Skeletal muscle satellite cell (primary cell): ENCODE data around the gene CEMIP2.

Experiments used
- H3K27me3 ChIP-seq: 2 replicates; pipeline ENCODE4 v1.7.0; 2013; ENCODE audit warnings: low read length; ENCODE audit not compliant: control insufficient read depth, insufficient read depth
- H3K36me3 ChIP-seq: 2 replicates; pipeline ENCODE4 v1.7.0; 2013; ENCODE audit warnings: mild to moderate bottlenecking, control low read depth, low read length; ENCODE audit not compliant: insufficient read depth
- H3K4me1 ChIP-seq: 2 replicates; pipeline ENCODE4 v1.7.0; 2013; ENCODE audit warnings: low read length; ENCODE audit not compliant: control insufficient read depth, insufficient read depth
- H3K4me2 ChIP-seq: 2 replicates; pipeline ENCODE4 v1.7.0; 2013; ENCODE audit warnings: mild to moderate bottlenecking, low read length
- H3K4me3 ChIP-seq: 2 replicates; pipeline ENCODE4 v1.7.0; 2013; ENCODE audit warnings: low read length
- H3K9ac ChIP-seq: 2 replicates; pipeline ENCODE4 v1.7.0; 2013; ENCODE audit warnings: mild to moderate bottlenecking, low read depth, low read length, moderate library complexity
- H3K9me3 ChIP-seq: replicated peaks from 2 replicates; pipeline ENCODE4 v1.7.0; 2013; ENCODE audit warnings: mild to moderate bottlenecking, control low read depth, low read length

CEMIP2 gene

DNA sequence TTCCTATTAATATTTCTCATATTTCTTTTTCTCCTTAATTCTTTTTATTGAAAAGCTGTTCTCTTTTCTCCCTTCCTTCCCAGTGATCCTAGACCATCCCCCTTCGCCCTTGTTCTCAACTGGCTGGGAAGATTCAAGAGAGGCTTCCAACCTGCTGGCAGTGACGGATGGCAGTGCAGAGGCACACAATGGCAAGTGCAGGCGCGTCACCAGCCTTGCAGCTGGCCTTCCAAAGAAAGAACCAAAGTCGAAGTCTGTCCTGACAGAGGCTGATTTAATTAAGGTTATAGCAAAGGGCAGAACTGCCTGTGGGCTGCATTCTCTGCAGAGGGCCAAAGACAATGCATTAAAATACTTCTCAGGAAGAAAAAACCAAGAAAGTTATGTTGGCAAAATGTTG lies 7.4 kb downstream of the CEMIP2 start:
- no peaks in the 10 kb centered on the region for H3K9me3 ChIP-seq
- H3K9ac ChIP-seq = no peak overlapping the region
- peaks cover 44% of the 10 kb centered on the region for H3K4me1 ChIP-seq
- no peak overlapping the region for H3K4me2 ChIP-seq
- H3K27me3 ChIP-seq = no peaks in the 10 kb centered on the region
- H3K36me3 ChIP-seq = no peaks in the 10 kb centered on the region
- no peak overlapping the region for H3K4me3 ChIP-seq

DNA sequence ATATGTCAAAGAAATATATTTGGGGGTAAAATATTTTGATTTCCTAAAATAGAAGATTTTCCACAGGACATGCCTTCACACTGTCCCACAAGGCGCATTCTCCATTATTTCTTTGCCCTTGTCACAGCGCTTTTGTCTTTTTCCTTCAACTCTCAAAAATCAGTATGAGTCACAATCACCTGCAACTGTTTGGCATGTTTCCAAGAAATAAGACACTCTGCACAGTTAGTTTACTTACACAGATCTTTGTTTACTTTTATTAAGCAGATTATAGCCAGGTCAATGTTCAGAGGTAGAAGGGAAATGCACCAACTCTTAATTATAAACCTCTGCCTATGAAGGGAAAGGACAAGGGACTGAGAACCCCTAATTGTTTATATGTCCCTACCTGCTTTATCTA lies 9.5 kb downstream of the CEMIP2 start:
- Histone ChIP-seq H3K4me2 (no peak overlapping the region), H3K4me3 (no peak overlapping the region), H3K9ac (no peak overlapping the region), H3K9me3 (no peaks in the 10 kb centered on the region), H3K4me1 (peaks cover 23% of the 10 kb centered on the region), H3K27me3 (no peaks in the 10 kb centered on the region), H3K36me3 (no peaks in the 10 kb centered on the region)

DNA sequence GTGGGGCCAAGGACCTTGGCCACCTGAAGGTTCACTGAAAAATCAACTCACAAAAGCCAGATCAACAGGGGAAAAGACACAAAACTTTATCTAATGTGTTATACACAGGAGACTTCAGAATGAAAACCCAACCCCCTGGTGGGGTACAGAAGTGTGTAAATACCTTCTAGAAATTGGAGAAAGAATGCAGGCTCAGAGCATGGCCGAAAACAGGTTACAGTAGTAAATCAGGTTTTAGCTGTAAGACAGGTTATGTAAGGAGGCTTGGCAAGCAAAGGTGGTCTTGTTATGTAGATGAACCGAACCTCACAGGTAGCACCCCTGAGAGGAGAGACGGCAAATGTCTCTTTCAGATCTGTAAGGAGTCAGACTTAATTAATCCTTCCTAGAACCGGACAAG lies 10.0 kb downstream of the CEMIP2 start:
- H3K4me1 ChIP-seq = peaks cover 18% of the 10 kb centered on the region

DNA sequence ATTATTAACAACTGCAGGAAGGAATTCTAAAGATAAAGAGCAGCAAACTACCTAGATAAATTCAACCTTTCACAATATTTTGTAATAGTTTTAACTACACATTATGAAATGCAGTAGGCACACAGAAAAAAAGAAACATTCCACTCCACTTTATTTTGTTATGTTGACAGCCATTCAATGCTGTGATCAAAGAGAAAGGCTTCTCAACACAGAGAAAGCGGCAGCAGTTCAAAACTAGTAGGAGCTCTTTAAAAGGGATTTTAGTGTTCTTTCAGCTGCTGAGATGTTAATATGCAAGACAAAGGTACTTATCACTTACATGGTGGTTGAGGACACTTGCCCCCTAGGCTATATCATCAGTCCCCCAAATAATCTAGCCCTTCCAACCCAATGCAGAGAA lies 11.6 kb downstream of the CEMIP2 start:
- Histone ChIP-seq H3K4me3 (no peak overlapping the region), H3K36me3 (no peaks in the 10 kb centered on the region), H3K4me1 (peaks cover 3% of the 10 kb centered on the region), H3K4me2 (no peak overlapping the region), H3K27me3 (no peaks in the 10 kb centered on the region), H3K9ac (no peak overlapping the region), H3K9me3 (no peaks in the 10 kb centered on the region)

More for the DNA sequence above, 10.0 kb downstream of the CEMIP2 start:
- no peak overlapping the region for H3K4me2 ChIP-seq
- H3K27me3 ChIP-seq = no peaks in the 10 kb centered on the region
- H3K9ac ChIP-seq = no peak overlapping the region
- H3K36me3 ChIP-seq = no peaks in the 10 kb centered on the region
- H3K9me3 ChIP-seq = no peaks in the 10 kb centered on the region
- H3K4me3 ChIP-seq = no peak overlapping the region

DNA sequence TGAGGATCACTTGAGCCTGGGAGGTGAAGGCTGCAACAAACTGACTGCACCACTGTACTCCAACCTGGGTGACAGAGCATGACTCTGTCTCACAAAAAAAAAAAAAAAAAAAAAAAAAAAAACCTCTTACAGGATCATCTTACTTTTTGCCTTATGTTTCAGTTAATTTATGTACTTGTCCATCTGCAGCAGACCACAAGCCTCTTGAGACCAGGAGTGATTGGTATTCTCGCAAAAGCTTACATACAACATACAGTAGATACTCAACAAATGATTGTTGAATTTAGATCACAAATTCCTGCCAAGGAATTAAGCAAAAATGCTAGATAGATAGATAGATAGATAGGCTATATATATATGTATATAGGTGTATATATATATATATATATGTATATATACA lies 12.4 kb downstream of the CEMIP2 start:
- H3K4me1 ChIP-seq = no peaks in the 10 kb centered on the region
- H3K27me3 ChIP-seq = no peaks in the 10 kb centered on the region
- no peak overlapping the region for H3K9ac ChIP-seq
- no peak overlapping the region for H3K4me3 ChIP-seq
- no peak overlapping the region for H3K4me2 ChIP-seq
- H3K9me3 ChIP-seq = no peaks in the 10 kb centered on the region
- no peaks in the 10 kb centered on the region for H3K36me3 ChIP-seq

DNA sequence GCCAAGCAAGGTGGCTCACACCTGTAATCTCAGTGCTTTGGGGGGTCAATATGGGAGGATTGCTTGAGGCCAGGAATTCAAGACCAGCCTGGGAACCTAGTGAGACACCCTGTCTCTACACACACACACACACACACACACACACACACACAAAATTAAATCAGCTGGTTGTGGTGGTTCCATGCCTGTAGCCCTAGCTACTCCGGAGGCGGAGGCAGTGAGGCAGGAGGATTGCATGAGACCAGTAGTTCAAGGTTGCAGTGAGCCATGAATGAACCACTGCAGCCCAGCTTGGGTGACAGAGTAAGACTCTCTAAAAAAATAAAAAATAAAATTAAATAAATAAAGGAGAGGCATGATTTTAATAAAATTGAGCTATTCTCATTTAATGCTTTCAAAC lies 13.1 kb downstream of the CEMIP2 start:
- Histone ChIP-seq H3K27me3 (no peaks in the 10 kb centered on the region), H3K4me1 (no peaks in the 10 kb centered on the region), H3K4me3 (no peak overlapping the region), H3K9ac (no peak overlapping the region), H3K36me3 (no peaks in the 10 kb centered on the region), H3K4me2 (no peak overlapping the region), H3K9me3 (no peaks in the 10 kb centered on the region)

DNA sequence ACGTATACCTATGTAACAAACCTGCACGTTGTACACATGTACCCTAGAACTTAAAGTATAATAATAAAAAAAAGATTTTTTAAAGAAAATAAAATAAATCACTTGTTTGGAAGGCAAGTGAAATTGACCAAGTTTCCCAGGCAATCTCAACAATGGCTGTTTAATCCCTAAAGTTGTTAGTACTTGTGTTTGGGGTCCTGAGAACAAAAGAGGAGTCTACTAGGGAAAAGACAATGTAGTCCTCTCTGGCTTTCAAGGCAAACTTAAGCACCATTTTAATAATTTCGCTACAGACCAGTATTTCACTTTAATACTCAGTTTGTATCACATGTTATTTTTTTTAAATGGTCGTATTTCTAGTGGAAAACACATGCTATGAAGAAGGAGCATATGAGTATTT lies 14.2 kb downstream of the CEMIP2 start:
- Histone ChIP-seq H3K4me2 (no peak overlapping the region), H3K9ac (no peak overlapping the region), H3K36me3 (peaks cover 4% of the 10 kb centered on the region), H3K9me3 (no peaks in the 10 kb centered on the region), H3K4me3 (no peak overlapping the region), H3K4me1 (peaks cover under 1% of the 10 kb centered on the region), H3K27me3 (no peaks in the 10 kb centered on the region)

DNA sequence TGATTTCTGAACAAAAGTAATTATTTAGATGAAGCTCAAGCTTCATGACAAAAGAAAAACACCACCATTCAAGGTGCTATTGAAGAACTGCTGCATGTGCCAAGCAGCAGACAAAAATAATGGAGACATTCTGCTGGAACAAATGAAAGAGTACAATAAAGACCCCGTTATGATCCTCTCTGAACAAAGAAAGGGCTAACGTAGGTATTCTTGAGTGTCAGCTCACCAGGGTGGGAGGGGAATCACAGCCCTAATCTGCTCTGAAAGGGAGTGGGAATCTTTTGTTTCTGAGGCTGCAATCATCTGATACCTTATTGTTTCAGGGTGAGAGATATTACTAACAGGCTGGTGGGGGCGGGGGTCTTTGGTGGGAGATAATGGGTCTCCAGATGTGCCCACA lies 15.4 kb downstream of the CEMIP2 start:
- no peak overlapping the region for H3K4me2 ChIP-seq
- peaks cover 13% of the 10 kb centered on the region for H3K4me1 ChIP-seq
- H3K36me3 ChIP-seq = peaks cover 4% of the 10 kb centered on the region
- H3K9me3 ChIP-seq = no peaks in the 10 kb centered on the region
- H3K27me3 ChIP-seq = no peaks in the 10 kb centered on the region
- H3K4me3 ChIP-seq = no peak overlapping the region
- H3K9ac ChIP-seq = no peak overlapping the region

DNA sequence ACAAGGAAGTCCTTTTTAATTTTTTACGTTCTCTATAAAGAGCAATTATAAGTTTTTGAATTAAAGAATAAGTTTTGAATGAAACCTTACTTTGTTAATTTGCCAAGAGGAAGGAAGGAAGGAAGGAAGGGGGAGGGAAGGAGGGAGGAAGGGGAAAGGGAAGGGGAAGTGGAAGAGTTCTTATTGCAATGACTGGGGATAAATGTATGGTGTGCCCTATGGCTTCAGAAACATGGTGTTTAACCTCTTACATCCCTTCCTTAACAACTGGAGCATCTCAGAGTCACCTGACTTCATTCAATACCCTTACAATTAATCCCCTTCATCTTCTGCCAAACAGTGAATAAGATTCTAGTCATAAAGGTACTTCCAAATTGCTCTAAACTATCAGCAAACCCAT lies 16.0 kb downstream of the CEMIP2 start:
- H3K4me3 ChIP-seq = no peak overlapping the region
- no peak overlapping the region for H3K4me2 ChIP-seq
- no peaks in the 10 kb centered on the region for H3K27me3 ChIP-seq
- peaks cover 15% of the 10 kb centered on the region for H3K4me1 ChIP-seq
- no peaks in the 10 kb centered on the region for H3K9me3 ChIP-seq
- H3K36me3 ChIP-seq = peaks cover 4% of the 10 kb centered on the region
- H3K9ac ChIP-seq = no peak overlapping the region

DNA sequence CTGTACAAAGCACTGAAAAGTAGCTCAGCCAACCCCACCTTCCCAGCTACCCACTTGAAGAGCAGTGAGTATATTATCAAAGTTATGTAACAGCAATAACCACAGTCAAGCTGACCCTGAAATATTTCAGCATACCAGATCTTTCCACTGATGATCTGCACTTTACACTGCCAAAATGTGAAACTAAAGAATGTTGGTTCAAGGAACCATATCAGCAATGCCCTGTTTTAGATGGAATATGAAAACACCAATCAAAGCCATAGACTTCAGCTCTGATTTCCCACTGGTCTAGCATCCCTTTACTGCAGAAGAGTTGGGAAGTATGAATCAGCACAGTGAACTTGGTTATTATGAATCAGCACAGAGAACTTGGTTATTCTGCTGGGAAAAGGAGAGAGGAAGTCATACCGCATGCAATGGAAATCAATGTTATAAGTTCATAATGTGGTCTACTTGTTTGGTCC lies 20.0 kb downstream of the CEMIP2 start:
- no peaks in the 10 kb centered on the region for H3K27me3 ChIP-seq
- peak overlapping the region; percentile 18 for H3K4me2 ChIP-seq
- H3K4me3 ChIP-seq = no peak overlapping the region
- H3K9me3 ChIP-seq = no peaks in the 10 kb centered on the region
- peaks cover 29% of the 10 kb centered on the region for H3K4me1 ChIP-seq
- H3K9ac ChIP-seq = no peak overlapping the region
- H3K36me3 ChIP-seq = peaks cover 13% of the 10 kb centered on the region

DNA sequence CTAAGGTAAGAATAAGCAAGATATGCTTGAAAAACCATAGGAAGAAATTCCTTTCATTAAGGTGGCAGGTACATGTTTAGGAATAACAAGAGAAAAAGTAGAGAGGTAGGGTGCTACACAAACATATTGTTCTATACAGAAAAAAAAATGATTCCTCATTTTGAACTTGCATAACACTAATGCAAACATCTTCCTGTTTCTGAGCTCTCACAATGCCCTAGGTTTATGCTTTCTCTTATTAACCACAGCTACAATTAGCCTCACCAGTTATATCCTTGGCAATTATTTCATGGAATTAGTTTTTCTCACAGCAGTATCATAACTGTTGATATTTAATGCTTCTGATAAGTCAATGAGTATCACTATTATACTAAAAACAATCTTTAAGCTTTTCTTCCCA lies 20.7 kb downstream of the CEMIP2 start:
- Histone ChIP-seq H3K4me3 (no peak overlapping the region), H3K4me2 (no peak overlapping the region), H3K9ac (no peak overlapping the region), H3K27me3 (no peaks in the 10 kb centered on the region), H3K9me3 (no peaks in the 10 kb centered on the region), H3K36me3 (peaks cover 13% of the 10 kb centered on the region), H3K4me1 (peaks cover 36% of the 10 kb centered on the region)

DNA sequence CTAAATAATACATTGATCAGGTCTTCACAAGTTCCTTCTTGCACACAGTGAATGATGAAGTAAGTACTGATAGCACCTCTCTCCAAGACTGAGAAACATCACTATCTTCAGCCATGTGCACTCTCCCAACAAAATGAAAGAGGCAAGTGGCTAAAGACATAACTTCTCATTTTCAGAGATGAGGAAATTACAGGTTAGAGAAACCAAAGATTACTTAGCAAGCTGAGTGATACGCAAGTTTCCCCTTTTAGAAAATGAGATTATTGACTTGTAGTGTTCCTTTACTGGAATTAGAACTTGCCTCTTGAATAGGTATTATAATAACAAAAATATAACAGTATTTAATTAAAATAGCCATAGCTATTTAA lies 21.6 kb downstream of the CEMIP2 start:
- Histone ChIP-seq H3K4me3 (no peak overlapping the region), H3K4me1 (peaks cover 39% of the 10 kb centered on the region), H3K9ac (no peak overlapping the region), H3K4me2 (no peak overlapping the region), H3K36me3 (peaks cover 13% of the 10 kb centered on the region), H3K27me3 (no peaks in the 10 kb centered on the region), H3K9me3 (no peaks in the 10 kb centered on the region)
